Measurements from ENCODE around the gene DBNDD2. TPM values are rescaled to one million over a fixed set of nuclear protein-coding genes. Genes with fewer than 3 reads are reported as not detected.

DBNDD2 gene
- total RNA-seq, 4 donors from 2014 or later, result 12.1 to 47.4 (median 20.9) TPM

GRCh38 chr20:45372241-45372640 lies 35.8 kb upstream of the DBNDD2 start:
- no peak for TF ChIP-seq POLR2A (IDR thresholded peaks at IDR 0.05)
- no peak for TF ChIP-seq CTCF (IDR thresholded peaks at IDR 0.05)
- H3K9me3 ChIP-seq, result no peaks in the 10 kb centered on the region
- peaks cover 7 to 9% of the 10 kb centered on the region in 2 donors for H3K36me3 ChIP-seq
- no peaks in the 10 kb centered on the region for H3K27me3 ChIP-seq
- intact Hi-C loops (cut with DNase I), result loop anchor here (5.0 kb wide), 2 partner anchors 55 to 65 kb away; no protein-coding TSS in a partner anchor
- no peak overlapping the region for H3K4me3 ChIP-seq (replicated peaks in 1 of 3)
- DNase-seq, result no peak
- 84 to 90% methylated on average over 9 to 10 of the region's 10 CpGs for WGBS, 2 donors
- H3K4me1 ChIP-seq, result peaks cover 7 to 19% of the 10 kb centered on the region in 2 donors
- no peak overlapping the region for H3K27ac ChIP-seq

- H3K9me3 ChIP-seq, result no peaks in the 10 kb centered on the region
- H3K27ac ChIP-seq, result no peak overlapping the region
- 43 to 49% methylated on average over 15 to 23 of the region's 30 CpGs for WGBS, 2 donors
- H3K36me3 ChIP-seq, result peaks cover 1 to 5% of the 10 kb centered on the region in 2 donors
- TF ChIP-seq POLR2A (IDR thresholded peaks at IDR 0.05) (no peak), CTCF (IDR thresholded peaks at IDR 0.05) (no peak)
- H3K4me1 ChIP-seq, result peaks cover 13 to 24% of the 10 kb centered on the region in 2 donors
- no peaks in the 10 kb centered on the region for H3K27me3 ChIP-seq
- intact Hi-C loops (cut with DNase I), result loop anchor here (5.0 kb wide), 2 partner anchors 55 to 65 kb away; no protein-coding TSS in a partner anchor
- H3K4me3 ChIP-seq (replicated peaks in 1 of 3), result peak overlapping the region in 1 of 3 donors; percentile 10
- DNase-seq, result no peak
Measured at GRCh38 chr20:45372646-45373352, 35.3 kb upstream of the DBNDD2 start.

- WGBS, 2 donors, result 13 to 22% methylated on average over 18 to 31 of the region's 38 CpGs
Measured at GRCh38 chr20:45373353-45374100, 34.6 kb upstream of the DBNDD2 start.

GRCh38 chr20:45374101-45374467 lies 34.0 kb upstream of the DBNDD2 start:
- WGBS, 2 donors, result 64 to 68% methylated on average over 9 of the region's 9 CpGs
- Histone ChIP-seq H3K27ac (no peak overlapping the region), H3K4me1 (peaks cover 14 to 28% of the 10 kb centered on the region in 2 donors)

More at GRCh38 chr20:45373353-45374100, 34.6 kb upstream of the DBNDD2 start:
- H3K36me3 ChIP-seq, result no peaks in the 10 kb centered on the region
- no peaks in the 10 kb centered on the region for H3K9me3 ChIP-seq
- intact Hi-C loops (cut with DNase I), result loop anchor here (5.0 kb wide), 2 partner anchors 56 to 64 kb away; no protein-coding TSS in a partner anchor
- H3K4me1 ChIP-seq, result peaks cover 14 to 28% of the 10 kb centered on the region in 2 donors
- no peaks in the 10 kb centered on the region for H3K27me3 ChIP-seq
- H3K27ac ChIP-seq, result no peak overlapping the region
- TF ChIP-seq CTCF (IDR thresholded peaks at IDR 0.05) (peak; percentile 54 to 87 (median 79)), POLR2A (IDR thresholded peaks at IDR 0.05) (no peak)
- H3K4me3 ChIP-seq (replicated peaks in 1 of 3), result peak overlapping the region in 2 of 3 donors; percentile 9 to 10
- peak; percentile 82 to 89 for DNase-seq

More at GRCh38 chr20:45374101-45374467, 34.0 kb upstream of the DBNDD2 start:
- TF ChIP-seq POLR2A (IDR thresholded peaks at IDR 0.05), result no peak
- peak in 1 of 6 experiments; percentile 16 for TF ChIP-seq CTCF (IDR thresholded peaks at IDR 0.05)
- DNase-seq, result no peak
- intact Hi-C loops (cut with DNase I), result loop anchor here (5.0 kb wide), 2 partner anchors 57 to 63 kb away; no protein-coding TSS in a partner anchor
- Histone ChIP-seq H3K27me3 (no peaks in the 10 kb centered on the region), H3K36me3 (no peaks in the 10 kb centered on the region), H3K4me3 (replicated peaks in 1 of 3) (no peak overlapping the region), H3K9me3 (no peaks in the 10 kb centered on the region)

All from thyroid gland (tissue), 4 donors.